AG10803 (cell line): ENCODE measurements around the gene SHC3.

Experiments used
- DNase-seq: peaks from one replicate; pipeline ENCODE4 v3.0.0; 2010; ENCODE audit warnings: low read depth
- H3K4me3 ChIP-seq: 2 replicates; pipeline ENCODE4 v1.5.1; 2011; ENCODE audit warnings: mild to moderate bottlenecking, low read length, control low read depth
- TF ChIP-seq, protein P1 (sequence below): conservative IDR thresholded peaks from 2 replicates; pipeline ENCODE4 v1.5.1; 2011; ENCODE audit warnings: mild to moderate bottlenecking, low read length, control low read depth, inconsistent platforms

The SHC3 gene

DNA sequence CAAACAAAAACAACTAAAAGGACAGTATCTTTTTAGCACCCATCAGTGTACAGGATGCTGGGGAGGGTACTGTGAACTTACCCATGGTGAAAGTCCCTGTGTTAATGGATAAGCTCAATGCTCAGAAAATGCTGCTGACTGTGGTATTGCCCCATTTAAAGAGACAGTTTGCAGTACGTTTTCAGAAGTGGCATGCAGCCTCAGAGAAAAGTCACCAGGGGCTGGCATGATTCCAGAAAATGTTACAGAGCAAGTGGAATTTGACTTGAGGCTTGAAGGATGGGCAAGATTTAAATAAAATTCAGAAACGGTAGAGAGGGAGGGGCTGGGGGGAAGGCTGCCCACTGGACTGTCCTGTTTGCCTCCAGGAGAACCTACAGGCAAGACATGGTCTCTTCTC is 180.1 kb downstream of the SHC3 start:
- no peak for DNase-seq
- no peak overlapping the region for H3K4me3 ChIP-seq
- TF ChIP-seq, protein P1, sequence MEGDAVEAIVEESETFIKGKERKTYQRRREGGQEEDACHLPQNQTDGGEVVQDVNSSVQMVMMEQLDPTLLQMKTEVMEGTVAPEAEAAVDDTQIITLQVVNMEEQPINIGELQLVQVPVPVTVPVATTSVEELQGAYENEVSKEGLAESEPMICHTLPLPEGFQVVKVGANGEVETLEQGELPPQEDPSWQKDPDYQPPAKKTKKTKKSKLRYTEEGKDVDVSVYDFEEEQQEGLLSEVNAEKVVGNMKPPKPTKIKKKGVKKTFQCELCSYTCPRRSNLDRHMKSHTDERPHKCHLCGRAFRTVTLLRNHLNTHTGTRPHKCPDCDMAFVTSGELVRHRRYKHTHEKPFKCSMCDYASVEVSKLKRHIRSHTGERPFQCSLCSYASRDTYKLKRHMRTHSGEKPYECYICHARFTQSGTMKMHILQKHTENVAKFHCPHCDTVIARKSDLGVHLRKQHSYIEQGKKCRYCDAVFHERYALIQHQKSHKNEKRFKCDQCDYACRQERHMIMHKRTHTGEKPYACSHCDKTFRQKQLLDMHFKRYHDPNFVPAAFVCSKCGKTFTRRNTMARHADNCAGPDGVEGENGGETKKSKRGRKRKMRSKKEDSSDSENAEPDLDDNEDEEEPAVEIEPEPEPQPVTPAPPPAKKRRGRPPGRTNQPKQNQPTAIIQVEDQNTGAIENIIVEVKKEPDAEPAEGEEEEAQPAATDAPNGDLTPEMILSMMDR: no peak

DNA sequence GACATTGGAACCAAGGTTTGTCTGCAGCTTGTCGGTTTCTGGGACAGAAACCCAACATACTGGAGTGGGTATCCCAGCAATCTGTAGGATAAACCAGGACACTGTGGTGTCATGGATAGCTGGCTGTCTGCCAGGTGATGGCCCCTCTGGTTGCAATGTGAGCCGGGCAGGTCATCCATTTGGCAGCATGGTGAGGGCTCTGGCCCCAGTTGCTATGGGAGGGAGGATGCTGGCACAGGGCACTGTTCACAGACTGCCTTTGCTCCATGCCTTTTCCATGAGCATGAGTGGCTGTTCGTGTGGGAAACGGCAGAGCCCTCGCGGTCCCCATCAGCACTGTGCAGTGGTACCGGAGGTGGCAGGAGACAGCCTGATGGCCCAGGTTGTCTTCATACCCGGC is 181.0 kb downstream of the SHC3 start:
- DNase-seq: no peak
- TF ChIP-seq, protein P1: no peak
- H3K4me3 ChIP-seq: no peak overlapping the region

DNA sequence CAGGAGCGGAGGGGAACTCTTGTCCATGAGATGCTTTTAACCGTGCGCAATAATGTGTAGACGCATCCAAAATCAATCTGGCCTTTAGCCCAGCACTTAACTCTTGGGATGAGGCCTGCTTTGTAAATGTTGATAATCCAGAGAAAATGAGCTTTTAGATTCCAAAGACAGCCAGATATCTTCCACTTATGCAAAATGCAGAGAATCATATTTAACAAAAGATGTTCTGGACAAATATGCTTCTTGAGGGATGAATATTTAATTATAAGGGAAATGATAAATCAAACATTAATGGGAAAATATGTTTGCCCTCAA is 181.7 kb downstream of the SHC3 start:
- no peak overlapping the region for H3K4me3 ChIP-seq
- no peak for DNase-seq
- TF ChIP-seq, protein P1: no peak

DNA sequence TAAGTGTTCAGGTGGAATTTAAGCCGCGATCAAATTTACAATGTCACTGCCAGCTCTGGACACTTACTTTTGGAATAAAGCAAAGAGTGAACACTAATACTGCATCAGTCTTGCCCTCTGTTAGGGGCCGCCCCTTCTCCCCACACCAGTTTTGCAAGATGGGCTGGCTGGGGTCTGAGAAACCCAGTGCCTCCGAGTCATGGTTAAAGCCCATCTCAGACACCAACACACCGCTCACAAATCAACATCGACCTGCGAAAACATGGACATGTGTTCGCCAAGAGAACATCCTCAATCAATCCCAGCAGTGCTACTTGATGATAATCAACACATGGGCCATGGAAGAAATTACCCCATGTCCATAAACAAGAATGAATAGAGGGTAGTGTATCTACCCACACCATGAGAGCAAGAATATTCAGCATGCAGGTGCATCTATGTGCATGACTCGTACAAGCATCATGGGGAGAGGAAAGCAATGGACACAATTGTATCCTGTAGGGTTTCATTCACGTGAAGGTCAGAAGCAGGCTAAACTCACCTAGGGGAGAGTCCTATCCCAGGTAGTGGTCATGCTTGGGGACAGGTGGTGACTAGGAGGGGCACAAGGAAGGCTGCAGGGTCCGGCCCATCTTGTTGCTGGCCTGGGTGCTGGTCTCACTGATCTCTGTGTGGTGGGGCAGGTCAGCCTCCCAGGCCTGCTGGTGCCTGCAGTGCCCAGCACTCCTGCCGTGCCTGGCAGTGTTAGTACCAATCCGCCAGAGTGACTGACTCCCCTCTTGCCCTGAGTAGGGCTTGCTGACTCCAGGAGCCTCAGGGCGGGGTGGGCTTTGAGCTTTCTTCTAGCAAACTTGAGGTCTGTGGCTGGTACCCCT is 182.3 kb downstream of the SHC3 start:
- no peak overlapping the region for H3K4me3 ChIP-seq
- no peak for DNase-seq
- TF ChIP-seq, protein P1: no peak

DNA sequence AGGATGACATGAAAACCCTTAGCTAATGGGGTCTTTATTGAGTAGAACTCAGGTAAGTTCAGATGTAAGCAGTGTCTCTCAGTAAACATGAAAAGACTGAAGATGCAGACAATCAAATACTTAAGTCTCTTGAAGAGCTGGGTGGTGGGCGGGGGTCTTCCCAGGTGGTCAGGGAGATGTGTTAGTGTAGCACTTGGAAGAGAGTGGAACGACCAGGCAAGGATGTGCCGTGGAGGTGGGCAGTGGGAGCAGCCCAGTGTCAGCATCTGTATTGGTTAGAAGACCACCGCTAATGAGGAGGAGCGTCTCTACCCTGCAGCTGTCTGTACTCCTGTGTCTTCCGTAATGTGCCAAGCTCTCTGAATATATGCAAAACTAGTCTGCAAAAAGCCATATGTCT is 183.0 kb downstream of the SHC3 start:
- no peak for DNase-seq

DNA sequence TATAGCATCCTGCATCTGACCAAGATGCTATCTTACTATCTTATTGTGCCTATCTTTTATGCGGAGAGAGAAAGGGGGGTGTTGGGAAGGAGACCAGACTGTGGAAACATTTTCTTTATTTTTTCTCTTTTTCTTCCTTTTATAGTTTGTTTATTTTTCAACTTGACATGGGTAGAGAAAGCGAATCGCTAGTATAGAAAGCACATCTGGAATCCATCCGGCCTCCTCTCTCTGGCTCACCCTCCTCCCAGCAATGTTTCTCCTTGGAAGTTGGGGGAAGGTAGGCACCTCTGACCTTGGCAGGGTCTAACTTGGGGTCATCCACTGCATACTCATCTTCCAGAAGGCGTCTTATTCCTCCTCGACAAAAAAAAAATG is 183.4 kb downstream of the SHC3 start:
- TF ChIP-seq, protein P1: no peak
- no peak overlapping the region for H3K4me3 ChIP-seq
- DNase-seq: no peak

More for the DNA sequence above, 183.0 kb downstream of the SHC3 start:
- TF ChIP-seq, protein P1: no peak
- H3K4me3 ChIP-seq: no peak overlapping the region

DNA sequence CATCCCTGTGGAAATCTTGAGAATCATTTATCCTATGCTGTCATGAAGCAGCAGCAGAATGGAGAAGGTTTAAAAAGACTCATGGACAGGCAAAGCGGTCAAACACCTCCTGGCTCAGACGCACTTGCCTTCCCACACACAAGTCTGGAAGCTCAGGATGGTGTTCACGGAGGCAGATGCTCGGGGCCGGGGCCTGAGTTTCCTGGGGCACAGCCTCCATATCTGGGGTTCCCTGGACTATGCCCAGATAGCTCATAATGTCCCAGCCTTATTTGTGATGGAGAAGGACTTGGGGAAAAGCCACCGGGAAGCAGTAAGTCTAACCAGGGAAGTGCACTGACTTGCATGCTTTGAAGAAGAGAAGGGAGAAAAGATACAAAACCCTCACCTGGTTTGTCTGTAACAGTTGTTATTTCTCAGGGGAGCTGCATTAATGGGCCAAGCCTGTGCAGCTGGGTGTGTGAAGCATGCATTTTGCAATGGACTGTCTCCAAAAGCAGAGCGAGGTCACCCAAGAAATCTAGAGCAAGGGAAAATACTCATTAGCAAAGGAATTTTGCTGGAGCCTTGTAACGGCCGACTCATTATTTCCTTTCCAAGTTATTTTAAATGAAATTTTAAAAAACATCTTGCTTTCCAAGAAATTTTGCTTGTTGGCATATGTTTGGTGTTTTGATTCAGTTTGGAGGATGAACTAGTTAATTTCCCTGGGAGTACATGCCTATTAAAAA is 184.0 kb downstream of the SHC3 start:
- TF ChIP-seq, protein P1: no peak
- no peak overlapping the region for H3K4me3 ChIP-seq
- DNase-seq: peak; percentile 59
